Ovary (tissue), 9 donors: ENCODE data around the gene CYB5R3. TPM values are rescaled to one million over a fixed set of nuclear protein-coding genes. Genes with fewer than 3 reads are reported as not detected.

Experiments used
- DNase-seq, 5 donors: peaks; one replicate each; pipeline ENCODE4 v3.0.0-alpha.2; 2019 to 2020
- H3K27ac ChIP-seq, 2 donors: fragments of 200-600 bp; one replicate each; pipeline versions ENCODE4 v1.5.1 to v1.8.0; 2019 to 2022
- H3K27me3 ChIP-seq: fragments of 200-600 bp; one replicate; pipeline ENCODE4 v1.8.0; 2022
- H3K36me3 ChIP-seq: fragments of 200-600 bp; sonication (generic); one replicate; pipeline ENCODE4 v1.5.1; 2019
- H3K4me1 ChIP-seq: one replicate; pipeline ENCODE4 v1.8.1; 2013; ENCODE audit warnings: mild to moderate bottlenecking, moderate library complexity; ENCODE audit not compliant: insufficient read depth
- H3K4me3 ChIP-seq: fragments of 200-600 bp; sonication (generic); one replicate; pipeline ENCODE4 v1.5.1; 2017
- H3K9me3 ChIP-seq, 2 donors: fragments of 200-600 bp in 1 of 2; sonication (generic) in 1 of 2; one replicate each; pipeline versions ENCODE4 v1.5.1 to v1.8.1; 2013 to 2019; ENCODE audit warnings: mild to moderate bottlenecking in 1 of 2, moderate library complexity in 1 of 2
- CTCF ChIP-seq, 3 donors: fragments of 450-650 bp in 2 of 3; fragments of 200-600 bp in 1 of 3; IDR thresholded peaks; one replicate each; pipeline versions ENCODE4 v1.5.1 to v1.8.0; 2016 to 2022; ENCODE audit warnings: antibody characterized with exemption in 3 of 3, mild to moderate bottlenecking in 1 of 3
- EP300 ChIP-seq: sonication (generic); formaldehyde crosslinking; IDR thresholded peaks from one replicate; pipeline ENCODE4 v1.6.1; 2017; ENCODE audit warnings: antibody characterized with exemption
- POLR2A ChIP-seq: fragments of 450-650 bp; IDR thresholded peaks from one replicate; pipeline ENCODE4 v1.6.1; 2017; ENCODE audit warnings: antibody characterized with exemption, mild to moderate bottlenecking, moderate library complexity
- WGBS, 3 donors: extraction: QIAGEN DNeasy Blood & Tissue Kit in 1 of 3; methylation state at CpG; one replicate each; pipeline versions ENCODE4 v1.1.5 to v1.1.7; 2013 to 2017; 5-methylcytosine and 5-hydroxymethylcytosine counted together
- intact Hi-C, 4 donors: fragments of 100-400 bp; cut with DNase I; formaldehyde crosslinking; loops; one replicate each; pipeline versions ENCODE4 v1.11.0 to v1.15.1; 2022 to 2023
- polyA plus RNA-seq, 2 donors: library from polyadenylated mRNA; stranded (reverse); fragments of 200-250 nt in 1 of 2; fragments of 350-450 nt in 1 of 2; fragmentation: Illumina TruSeq in 1 of 2; extraction: RNeasy Lipid Tissue Mini Kit (QIAGEN cat#74804) in 1 of 2; gene quantifications; one replicate each; pipeline ENCODE4 v1.2.3, GENCODE V29; 2013 to 2014
- total RNA-seq, 7 donors: library from RNA; depleted of rRNA in 2 of 7; stranded (reverse); fragments of >200 nt in 2 of 7; fragmentation: NEBNext Ultra II Directional in 3 of 7; extraction: Animal tissue kit (Norgen Biotek cat#: 25700) in 3 of 7; gene quantifications; one replicate each; pipeline versions ENCODE4 v1.1.0 to v1.2.4, GENCODE V29; 2016 to 2023
- donor health status: DM: no; HTN: no; CAD: no; lungs with moderate emphysema.
- donor health status: DM: no; HTN: no; CAD: no.
- donor health status: Bipolar disorder and iron deficiency.
- donor health status: DM: yes; HTN: yes; CAD: no.
- donor health status: DM: no; HTN: no; CAD: no.
- donor health status: DM: yes; HTN: yes; CAD: no.

Gene CYB5R3
- total and polyA plus RNA-seq, 9 donors = 56.9 to 279 (median 228) TPM

DNA sequence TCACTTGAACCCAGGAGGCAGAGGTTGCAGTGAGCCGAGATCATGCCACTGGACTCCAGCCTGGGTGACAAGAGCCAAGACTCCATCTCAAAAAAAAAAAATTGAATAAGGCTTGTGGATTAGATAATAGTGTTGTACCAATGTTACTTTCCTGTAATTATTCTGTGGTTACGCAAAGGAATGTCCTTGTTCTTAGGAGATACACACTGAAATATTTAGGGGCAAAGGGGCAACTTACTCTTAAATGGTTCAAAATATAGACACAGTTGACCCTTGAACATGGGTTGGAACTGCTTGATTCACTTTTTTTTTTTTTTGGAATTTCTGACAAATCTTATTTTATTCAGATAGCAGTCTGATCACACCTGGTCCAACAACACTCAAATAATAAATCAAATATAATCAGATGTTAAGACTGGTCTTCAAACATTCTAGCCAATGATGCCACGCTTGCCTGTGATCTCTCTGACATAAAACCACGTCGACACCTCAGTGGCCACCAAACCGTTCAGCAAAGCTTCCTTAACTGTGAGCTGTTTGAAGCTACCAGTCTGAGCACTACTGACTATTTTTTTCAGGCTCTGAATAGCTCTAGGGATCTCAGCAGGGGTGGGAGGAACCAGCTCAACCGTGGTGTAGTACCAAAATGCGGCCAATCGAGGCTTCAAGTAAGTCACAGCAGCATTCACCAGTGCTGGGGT is 9.5 kb downstream of the CYB5R3 start:
- Histone ChIP-seq H3K4me3 (no peak overlapping the region), H3K4me1 (peaks cover 22% of the 10 kb centered on the region), H3K27me3 (no peaks in the 10 kb centered on the region), H3K9me3 (no peaks in the 10 kb centered on the region), H3K27ac (no peak overlapping the region), H3K36me3 (no peaks in the 10 kb centered on the region)
- DNase-seq = no peak
- WGBS, 3 donors = 76 to 81% (median 78%) methylated on average over 9 of the region's 9 CpGs
- intact Hi-C loops = no loop called here
- TF ChIP-seq EP300 (no peak), POLR2A (no peak)

GRCh38 chr22:42637555-42637954 is 11.6 kb downstream of the CYB5R3 start:
- Histone ChIP-seq H3K4me1 (peaks cover 4% of the 10 kb centered on the region), H3K27me3 (no peaks in the 10 kb centered on the region), H3K4me3 (no peak overlapping the region), H3K36me3 (no peaks in the 10 kb centered on the region), H3K27ac (no peak overlapping the region), H3K9me3 (no peaks in the 10 kb centered on the region)
- TF ChIP-seq CTCF (IDR thresholded peaks at IDR 0.05) = no peak
- TF ChIP-seq POLR2A = no peak
- no peak for TF ChIP-seq EP300
- WGBS, 3 donors = 93 to 95% (median 93%) methylated on average over 12 of the region's 12 CpGs
- no peak for DNase-seq
- intact Hi-C loops = no loop called here

DNA sequence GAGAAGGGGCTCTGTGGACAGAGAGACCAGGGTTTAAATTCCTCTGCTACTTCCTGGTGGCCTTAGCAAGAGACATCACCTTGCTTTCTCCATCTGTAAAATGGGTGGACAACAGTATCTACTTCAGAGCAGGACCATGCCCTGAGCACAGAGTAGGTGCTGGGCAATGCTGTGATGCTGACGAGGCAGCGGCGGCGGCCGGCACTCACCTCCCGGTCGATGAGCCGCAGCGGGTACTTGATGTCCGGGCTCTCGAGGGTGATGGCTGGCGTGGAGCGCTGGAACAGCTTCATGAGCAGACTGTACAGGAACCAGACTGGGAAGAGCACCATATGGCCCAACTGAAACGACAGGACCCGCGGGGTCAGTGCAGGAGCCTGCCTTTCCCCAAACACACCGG is 12.7 kb downstream of the CYB5R3 start:
- H3K36me3 ChIP-seq = no peaks in the 10 kb centered on the region
- 91 to 96% (median 94%) methylated on average over 17 of the region's 17 CpGs for WGBS, 3 donors
- H3K27me3 ChIP-seq = no peaks in the 10 kb centered on the region
- DNase-seq = no peak
- H3K9me3 ChIP-seq = no peaks in the 10 kb centered on the region
- TF ChIP-seq EP300 = no peak
- no peak for TF ChIP-seq POLR2A
- no peak for TF ChIP-seq CTCF (IDR thresholded peaks at IDR 0.05)
- H3K27ac ChIP-seq = no peak overlapping the region
- no peak overlapping the region for H3K4me3 ChIP-seq
- intact Hi-C loops = no loop called here
- H3K4me1 ChIP-seq = peaks cover 7% of the 10 kb centered on the region

- Histone ChIP-seq H3K27me3 (no peaks in the 10 kb centered on the region), H3K4me1 (peaks cover 6% of the 10 kb centered on the region), H3K36me3 (no peaks in the 10 kb centered on the region), H3K27ac (no peak overlapping the region), H3K9me3 (no peaks in the 10 kb centered on the region), H3K4me3 (no peak overlapping the region)
- WGBS, 3 donors = 64 to 85% (median 76%) methylated on average over 3 of the region's 3 CpGs
- TF ChIP-seq POLR2A = no peak
- no peak for TF ChIP-seq CTCF (IDR thresholded peaks at IDR 0.05)
- no peak for TF ChIP-seq EP300
- intact Hi-C loops = no loop called here
- no peak for DNase-seq
Observed at GRCh38 chr22:42635531-42635930, 13.7 kb downstream of the CYB5R3 start.

DNA sequence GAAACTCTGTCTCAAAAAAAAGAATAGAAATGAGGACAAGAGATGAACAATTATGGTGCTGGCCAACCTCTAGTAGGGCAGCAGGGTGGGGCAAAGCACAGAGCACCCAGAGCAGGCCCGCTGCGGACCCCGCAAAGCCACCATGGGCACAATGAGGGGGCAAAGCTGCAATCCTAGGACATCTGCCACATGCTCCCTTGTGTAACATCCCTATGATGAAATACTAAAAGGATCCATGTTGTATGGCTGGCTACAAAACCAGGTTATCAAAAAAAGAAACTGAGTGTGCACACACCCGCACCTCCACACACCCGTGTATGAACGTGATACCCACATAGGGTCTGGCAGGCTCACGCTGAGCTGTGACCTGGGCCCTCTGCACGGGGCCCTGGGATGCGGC is 16.2 kb downstream of the CYB5R3 start:
- 93 to 94% (median 94%) methylated on average over 9 of the region's 9 CpGs for WGBS, 3 donors
- Histone ChIP-seq H3K27ac (no peak overlapping the region), H3K27me3 (no peaks in the 10 kb centered on the region), H3K4me3 (no peak overlapping the region), H3K9me3 (no peaks in the 10 kb centered on the region), H3K36me3 (no peaks in the 10 kb centered on the region), H3K4me1 (peaks cover 6% of the 10 kb centered on the region)
- DNase-seq = no peak
- no peak for TF ChIP-seq EP300
- no peak for TF ChIP-seq POLR2A
- TF ChIP-seq CTCF (IDR thresholded peaks at IDR 0.05) = no peak
- intact Hi-C loops = no loop called here
